ENCODE measurements around the gene HOXC12.

GRCh38 chr12:53907103-53907502 lies 47.6 kb upstream of the HOXC12 start:
- TF ChIP-seq CTCF (IDR thresholded peaks at IDR 0.05) (no peak), POLR2A (IDR thresholded peaks at IDR 0.05) (no peak)
